ENCODE measurements around the gene ADRB1.

GRCh38 chr10:114046087-114046458, 2.4 kb downstream of the ADRB1 start:
- TF ChIP-seq CTCF (IDR thresholded peaks at IDR 0.05) (no peak), POLR2A (IDR thresholded peaks at IDR 0.05) (no peak)
